ENCODE results near the gene CAPN13.

CAPN13 gene

GRCh38 chr2:30807249-30807648 lies at the start of gene CAPN13:
Gene CAPN13, minus strand, starts transcription at chr2:30807446. Its CDS starts 20,121 bp downstream, at chr2:30787325.
- no peak for DNase-seq

DNA sequence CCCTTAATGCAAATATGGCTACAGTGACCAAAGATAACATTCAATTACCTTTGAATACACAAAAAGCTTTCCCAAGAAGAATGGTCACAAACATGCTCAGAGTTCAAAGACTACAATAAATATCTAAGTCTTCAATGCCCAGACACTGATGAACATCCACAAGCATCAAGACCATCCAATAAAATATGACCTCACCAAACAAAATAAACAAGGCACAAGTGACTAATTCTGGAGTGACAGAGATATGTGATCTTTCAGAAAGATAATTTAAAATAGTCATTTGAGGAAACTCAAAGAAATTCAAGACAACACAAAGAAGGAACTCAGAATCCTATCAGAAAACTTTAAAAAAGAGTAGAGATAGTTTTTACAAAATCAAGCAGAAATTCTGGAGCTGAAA lies 40.6 kb upstream of the CAPN13 start:
- no peak for DNase-seq

DNA sequence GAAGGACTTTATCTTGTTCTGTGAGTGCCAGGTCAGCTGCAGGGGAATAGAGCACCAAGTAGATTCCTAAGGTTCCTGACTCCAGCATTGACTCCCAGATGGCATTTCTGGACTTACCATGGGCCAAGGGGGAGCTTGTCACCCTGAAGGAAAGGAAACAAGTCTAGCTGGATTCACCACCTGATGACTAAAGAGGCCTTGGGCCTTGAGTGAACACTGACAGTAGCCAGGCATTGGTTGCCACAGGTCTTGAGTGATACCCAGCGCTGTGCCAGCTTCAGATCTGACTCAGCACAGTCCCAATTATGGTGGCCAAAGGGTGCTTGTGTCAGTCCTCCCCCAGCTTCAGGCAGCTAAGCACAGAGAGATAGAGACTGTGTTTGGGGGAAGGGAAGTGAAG lies 40.1 kb upstream of the CAPN13 start:
- no peak for DNase-seq

- DNase-seq, result no peak
These were observed 21.3 kb upstream of the CAPN13 start for GRCh38 chr2:30828586-30828985.

DNA sequence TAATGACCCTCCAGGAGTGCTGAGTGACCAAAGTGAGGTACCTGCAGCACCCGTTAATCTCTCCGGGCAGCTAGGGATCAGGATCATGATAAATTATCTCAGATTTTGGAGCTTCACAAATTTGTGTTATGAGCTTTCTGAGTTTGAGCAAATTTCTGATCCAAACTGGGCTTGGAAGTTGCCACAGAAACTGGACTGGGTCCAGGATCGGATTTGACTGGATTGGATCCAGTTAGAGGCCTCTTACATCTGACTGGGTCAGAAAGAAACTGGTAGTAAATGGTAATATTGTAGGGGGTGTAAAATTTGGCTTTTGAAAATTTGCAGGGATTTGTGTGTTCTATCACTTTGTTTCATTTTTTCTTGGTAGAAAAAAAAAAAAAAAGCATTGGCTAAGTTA lies 19.7 kb upstream of the CAPN13 start:
- DNase-seq, result no peak

- no peak for DNase-seq
These were observed 19.2 kb upstream of the CAPN13 start for GRCh38 chr2:30826481-30826880.

DNA sequence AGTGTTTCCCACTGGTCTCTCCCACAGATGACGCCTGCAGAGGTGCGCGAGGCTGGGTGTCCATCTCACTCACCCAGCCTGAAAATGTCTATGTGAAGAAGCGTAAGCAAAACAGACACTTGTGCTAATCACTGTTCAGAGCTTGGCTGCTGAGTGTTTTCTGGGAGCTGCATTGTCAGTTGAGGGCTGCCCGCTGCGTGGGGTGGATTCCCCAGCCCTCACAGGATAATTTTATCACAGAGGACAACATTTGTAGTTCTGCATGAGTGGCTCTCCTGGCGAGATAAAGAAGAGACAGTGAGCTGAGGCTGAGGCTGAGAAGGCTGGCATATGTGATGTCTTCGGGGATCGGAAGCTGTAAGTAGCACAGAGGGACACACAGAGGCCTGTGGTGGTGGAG lies 16.2 kb upstream of the CAPN13 start:
- no peak for DNase-seq

DNA sequence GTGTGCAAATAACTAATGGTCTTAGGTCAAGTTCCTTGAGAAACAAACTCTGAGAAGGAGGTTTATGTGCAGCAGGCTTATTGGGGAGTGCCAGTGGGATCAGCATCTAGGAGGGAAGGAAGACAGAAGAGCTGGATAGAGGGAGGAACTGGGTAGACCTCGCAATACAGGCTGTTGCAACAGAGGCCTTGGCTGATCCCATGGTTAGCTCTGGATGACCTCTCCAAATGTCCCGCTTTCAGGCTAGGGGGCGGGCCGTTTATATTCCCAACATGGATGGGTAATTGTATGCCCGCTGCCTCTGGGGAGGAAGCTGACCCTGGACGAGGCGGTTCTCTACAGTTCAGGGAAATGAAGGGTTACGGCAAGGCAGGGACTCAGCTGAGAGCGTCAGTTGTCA lies 14.7 kb upstream of the CAPN13 start:
- no peak for DNase-seq

DNA sequence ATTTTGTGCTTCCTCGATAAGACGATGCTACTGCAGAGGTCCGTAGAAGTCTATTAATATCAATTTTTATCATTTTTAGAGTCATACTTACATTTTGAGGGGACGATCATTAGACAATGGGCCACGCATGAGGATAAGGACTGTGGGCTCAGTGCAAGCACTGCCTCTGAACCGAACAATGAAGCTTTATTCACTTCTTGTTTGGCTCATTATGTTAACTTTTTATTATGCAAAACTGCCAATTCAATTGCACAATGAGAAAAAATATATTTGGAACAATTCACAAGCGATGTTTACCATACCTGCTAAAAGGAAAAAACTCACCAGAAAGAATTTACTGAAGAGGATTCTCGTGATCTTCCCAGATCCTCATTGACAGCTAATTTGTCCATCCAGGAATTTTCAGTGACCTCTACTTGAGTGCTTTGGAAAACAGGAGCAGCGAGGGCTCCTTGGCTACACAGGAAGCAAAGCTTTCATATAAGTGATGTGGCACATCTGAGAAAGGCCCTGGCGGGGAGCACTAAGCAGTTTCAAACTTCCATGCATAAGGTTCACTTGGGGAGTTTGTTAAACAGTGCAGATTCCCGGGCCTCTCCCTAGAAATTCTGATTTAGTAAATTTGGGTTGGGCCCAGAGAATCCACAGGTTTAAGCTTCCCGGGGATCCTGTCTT lies 13.3 kb upstream of the CAPN13 start:
- DNase-seq, result no peak

DNA sequence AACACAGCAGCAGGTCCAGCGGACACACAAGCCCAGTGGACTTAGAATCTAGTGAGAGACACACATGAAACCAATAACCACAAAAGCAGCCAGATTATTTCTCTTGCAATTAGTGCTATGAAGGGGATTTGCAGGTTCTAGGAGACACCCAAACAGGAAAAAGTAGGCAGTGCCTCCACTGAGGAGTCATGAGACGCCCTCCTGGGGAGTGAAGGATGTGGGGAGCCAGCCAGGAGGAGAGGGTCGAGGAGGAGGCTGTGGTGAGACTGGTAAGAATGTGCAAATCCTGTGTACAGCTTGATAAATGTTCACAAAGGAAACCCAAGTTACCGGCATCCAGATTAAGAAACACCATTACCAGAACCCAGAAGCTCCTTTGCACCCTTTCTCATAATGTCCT lies 2.7 kb upstream of the CAPN13 start:
- no peak for DNase-seq

DNA sequence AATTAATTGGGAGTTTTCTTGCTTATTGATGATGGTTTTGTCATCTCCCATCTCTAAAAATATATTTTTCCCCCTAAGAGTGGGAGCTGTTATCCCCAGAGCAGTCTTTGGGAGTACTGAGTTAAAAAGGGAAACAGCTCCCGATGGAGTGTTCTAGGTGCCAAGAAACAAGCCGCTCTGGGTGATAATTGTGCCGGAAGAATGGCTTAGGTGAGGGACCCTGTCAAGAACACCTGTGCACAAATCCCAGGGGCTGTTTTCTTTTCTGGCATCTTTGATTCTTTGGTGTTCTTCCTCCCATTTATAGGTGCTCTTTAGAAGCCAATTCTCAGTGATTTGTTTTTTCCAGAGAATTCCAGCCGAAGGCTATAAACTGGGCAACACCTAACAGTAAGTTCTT lies 1.4 kb upstream of the CAPN13 start:
- DNase-seq, result no peak

DNA sequence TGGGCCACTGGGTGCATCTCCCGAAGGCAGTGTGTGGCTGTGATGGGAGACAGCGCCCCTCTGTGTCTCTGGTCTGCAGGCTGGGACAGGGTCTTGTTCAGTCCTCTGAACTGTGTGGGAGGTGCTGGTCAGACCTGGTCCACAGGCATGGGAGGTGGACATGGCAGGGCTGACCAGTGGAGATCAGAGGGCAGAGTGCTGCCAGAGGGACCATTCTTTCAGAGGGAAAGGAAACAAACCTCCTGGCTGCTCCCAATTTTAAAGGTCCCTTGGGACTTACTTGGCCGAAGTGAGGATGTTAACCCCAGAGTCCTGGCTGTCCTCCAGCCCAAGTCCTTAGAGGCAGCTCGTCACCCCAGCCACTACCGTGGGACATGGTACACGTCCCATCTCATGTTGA lies 4.0 kb downstream of the CAPN13 start:
- no peak for DNase-seq

DNA sequence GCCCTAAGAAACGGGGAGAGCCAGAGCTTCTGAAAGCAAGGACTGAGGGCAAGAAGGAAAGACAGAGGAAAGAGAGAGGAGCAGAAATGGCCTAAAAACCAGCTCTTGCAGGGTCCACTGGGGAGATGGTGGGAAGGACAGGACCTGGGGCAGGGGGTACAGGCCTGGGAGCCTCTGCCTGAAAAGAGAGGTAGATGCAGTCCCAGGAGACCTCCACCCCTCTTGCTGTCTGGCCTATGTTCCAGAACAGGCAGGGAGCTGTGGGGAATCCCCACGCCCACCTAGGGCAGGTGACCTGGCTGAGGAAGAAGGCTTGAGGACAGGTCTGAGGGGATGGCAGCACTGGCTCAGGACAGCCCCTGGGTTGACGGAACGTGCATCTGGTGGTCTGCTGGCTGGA lies 4.6 kb downstream of the CAPN13 start:
- no peak for DNase-seq

- DNase-seq, result no peak
These were observed 5.3 kb downstream of the CAPN13 start for GRCh38 chr2:30801821-30802455.

DNA sequence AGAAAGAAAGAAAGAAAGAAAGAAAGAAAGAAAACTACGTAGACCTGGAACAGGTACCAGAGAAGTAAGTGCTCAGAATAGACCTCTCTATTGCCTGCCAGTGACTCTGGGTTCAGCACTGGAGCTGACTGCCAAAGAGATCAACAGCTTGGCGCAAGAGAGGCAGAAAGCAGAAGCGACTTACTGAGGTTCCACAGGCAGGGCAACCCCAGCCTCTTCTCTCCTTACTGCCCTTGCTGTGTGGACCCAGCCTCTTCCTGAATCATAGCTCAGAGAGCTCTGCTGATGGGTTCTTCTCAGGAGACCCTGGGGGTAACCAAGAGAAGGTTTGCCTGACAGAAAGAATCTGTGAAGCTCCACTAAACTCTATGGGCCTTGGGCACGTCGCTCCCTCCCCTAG lies 7.1 kb downstream of the CAPN13 start:
- no peak for DNase-seq

- no peak for DNase-seq
These were observed 7.9 kb downstream of the CAPN13 start for GRCh38 chr2:30799366-30799765.

DNA sequence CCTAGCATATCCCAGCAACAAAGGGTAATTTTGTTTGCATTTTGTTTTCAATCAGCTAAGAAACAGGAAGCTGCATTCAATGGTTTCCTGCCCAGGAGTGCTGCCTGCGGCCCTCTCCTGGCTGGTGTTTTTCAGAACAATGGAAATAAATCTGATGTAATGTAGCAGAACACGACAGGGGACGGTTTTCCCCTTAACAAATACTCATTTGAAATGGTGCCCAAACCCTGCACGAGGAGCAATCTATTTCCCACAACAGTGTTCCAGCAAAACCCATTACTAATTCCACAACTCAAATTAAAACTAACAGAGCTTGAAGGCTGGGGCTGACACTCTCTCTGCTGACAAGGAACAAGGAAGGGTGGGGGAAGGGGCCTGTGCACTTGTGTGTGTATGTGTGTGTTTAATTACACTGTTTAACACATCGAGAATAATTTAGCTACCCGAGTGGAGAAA lies 8.7 kb downstream of the CAPN13 start:
- no peak for DNase-seq

DNA sequence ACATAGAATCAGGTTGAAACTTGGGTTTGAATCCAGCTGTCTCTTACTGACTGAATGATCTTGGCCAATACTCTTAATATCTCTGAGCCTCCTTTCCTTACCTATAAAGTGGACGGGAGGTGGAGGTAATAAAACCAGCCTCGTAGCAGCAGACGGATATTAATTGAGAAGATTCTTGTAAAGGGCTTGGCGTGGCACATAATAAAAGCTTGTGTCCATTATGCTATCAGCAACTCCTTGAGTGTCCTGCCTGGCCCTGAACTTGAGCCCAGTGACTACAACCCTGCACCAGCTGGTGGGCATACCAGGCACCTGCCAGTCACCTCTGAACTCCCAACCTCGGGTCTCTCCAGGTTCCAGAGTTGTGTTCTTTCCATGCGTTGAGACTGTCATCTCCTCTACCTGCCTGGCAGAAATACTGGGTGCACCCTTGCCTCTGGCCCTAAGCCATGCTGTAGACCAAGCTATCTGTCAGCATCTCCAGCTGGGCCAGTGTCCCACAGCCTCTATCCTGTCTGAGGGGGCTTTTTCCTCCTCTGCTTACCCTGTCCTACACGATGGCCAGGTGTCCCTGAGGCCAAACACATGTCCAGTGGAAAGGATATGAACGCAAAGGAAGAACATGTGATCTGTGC lies 9.7 kb downstream of the CAPN13 start:
- DNase-seq, result no peak

GRCh38 chr2:30796699-30797098 lies 10.5 kb downstream of the CAPN13 start:
- no peak for DNase-seq

DNA sequence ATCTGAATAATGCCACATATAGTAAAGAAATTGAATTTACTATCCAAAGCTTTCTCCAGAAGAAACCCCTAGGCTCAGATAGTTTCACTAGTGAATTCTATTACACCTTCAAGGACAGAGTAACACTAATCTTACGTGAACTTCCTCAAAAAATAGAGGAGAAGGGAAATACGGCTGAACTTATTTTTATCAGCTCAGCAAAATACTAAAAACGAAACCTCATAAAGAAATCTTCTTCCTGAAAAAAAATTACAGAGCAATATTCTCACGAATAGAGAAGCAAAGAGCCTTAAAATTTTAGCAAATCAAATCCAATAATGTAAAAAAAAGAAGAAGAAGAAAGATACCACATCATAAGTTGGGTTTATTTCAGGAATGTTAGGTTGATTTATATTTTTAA lies 14.7 kb downstream of the CAPN13 start:
- DNase-seq, result no peak

GRCh38 chr2:30790879-30791278 lies 16.4 kb downstream of the CAPN13 start:
- no peak for DNase-seq

DNA sequence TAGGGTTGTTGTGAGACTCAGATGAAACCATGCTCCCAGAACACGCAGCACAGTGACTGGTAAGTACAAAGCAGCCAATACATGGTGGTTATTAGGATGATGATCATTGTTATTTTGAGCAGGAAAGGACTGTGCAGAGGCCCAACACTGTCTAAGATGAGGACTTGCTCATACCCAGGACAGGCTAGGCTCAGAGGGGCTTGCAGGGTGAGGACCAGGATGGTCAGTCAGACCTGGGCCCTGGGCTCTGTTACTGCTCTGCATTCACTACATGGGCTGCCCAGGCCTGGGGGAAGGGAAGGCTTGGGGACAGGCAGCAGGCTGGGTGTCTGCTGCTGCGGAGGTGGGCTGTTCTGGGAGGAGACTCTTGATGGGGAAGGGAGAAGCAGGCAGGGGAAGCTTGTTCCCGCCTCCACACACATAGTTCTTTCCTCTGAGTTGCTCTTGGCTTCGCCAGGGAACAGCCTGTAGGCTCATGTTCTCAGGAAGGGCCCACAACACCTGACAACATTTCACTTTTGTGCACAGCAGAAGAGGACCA lies 17.5 kb downstream of the CAPN13 start:
- no peak for DNase-seq

GRCh38 chr2:30786923-30787685 lies 20.1 kb downstream of the CAPN13 start:
- no peak for DNase-seq
